Gastroesophageal sphincter (tissue), 4 donors: ENCODE measurements around the gene AGBL4. TPM values are rescaled to one million over a fixed set of nuclear protein-coding genes. Genes with fewer than 3 reads are reported as not detected.

Experiments used
- ATAC-seq: fragments of 150-250 bp; one replicate; pipeline ENCODE4 v1.9.1; 2016; ENCODE audit warnings: mild to moderate bottlenecking, moderate library complexity
- H3K27ac ChIP-seq, 4 donors: fragments of 200-600 bp; sonication (generic) in 3 of 4; 1 replicate in 3 of 4; 2 replicates in 1 of 4; pipeline ENCODE4 v1.5.1; 2016 to 2019
- H3K27me3 ChIP-seq: fragments of 200-600 bp; sonication (generic); one replicate; pipeline ENCODE4 v1.5.1; 2019
- H3K36me3 ChIP-seq, 2 donors: fragments of 200-600 bp; sonication (generic); one replicate each; pipeline ENCODE4 v1.5.1; 2019; ENCODE audit warnings: control low read depth in 1 of 2
- H3K4me1 ChIP-seq, 3 donors: fragments of 200-600 bp; sonication (generic); 1 replicate in 2 of 3; 2 replicates in 1 of 3; pipeline ENCODE4 v1.5.1; 2016 to 2019; ENCODE audit warnings: control low read depth in 2 of 3
- H3K4me3 ChIP-seq, 2 donors: fragments of 200-600 bp; sonication (generic); one replicate each; pipeline ENCODE4 v1.5.1; 2019; ENCODE audit warnings: mild to moderate bottlenecking in 1 of 2, moderate library complexity in 1 of 2
- H3K9me3 ChIP-seq, 3 donors: fragments of 200-600 bp; sonication (generic); one replicate each; pipeline ENCODE4 v1.5.1; 2017 to 2019; ENCODE audit warnings: control low read depth in 2 of 3
- EP300 ChIP-seq: sonication (generic); formaldehyde crosslinking; IDR thresholded peaks from one replicate; pipeline ENCODE4 v1.6.1; 2017; ENCODE audit warnings: antibody characterized with exemption, mild to moderate bottlenecking
- POLR2A ChIP-seq, 2 donors: fragments of 450-650 bp; IDR thresholded peaks; one replicate each; pipeline ENCODE4 v1.6.1; 2017; ENCODE audit warnings: antibody characterized with exemption in 2 of 2, mild to moderate bottlenecking in 2 of 2, moderate library complexity in 1 of 2
- POLR2AphosphoS5 ChIP-seq: sonication (generic); formaldehyde crosslinking; IDR thresholded peaks from one replicate; pipeline ENCODE4 v1.6.1; 2017; ENCODE audit warnings: antibody characterized with exemption
- WGBS, 2 donors: methylation state at CpG; one replicate each; pipeline ENCODE4 v1.1.5; 2018; ENCODE audit warnings: low coverage in 1 of 2; 5-methylcytosine and 5-hydroxymethylcytosine counted together
- total RNA-seq, 4 donors: library from RNA; depleted of rRNA; stranded (reverse); fragments of >200 nt; gene quantifications; one replicate each; pipeline ENCODE4 v1.1.0, GENCODE V29; 2016
- TF ChIP-seq, protein P1 (sequence below), 4 experiments: fragments of 200-600 bp in 2 of 4; fragments of 450-650 bp in 2 of 4; sonication (generic) in 1 of 4; IDR thresholded peaks; one replicate each; pipeline ENCODE4 v1.5.1; 2017 to 2019; ENCODE audit warnings: antibody characterized with exemption in 4 of 4, mild to moderate bottlenecking in 2 of 4, moderate library complexity in 2 of 4

Gene AGBL4
- total RNA-seq, 4 donors from 2014 or later = 1.6 TPM; not detected in 3

DNA sequence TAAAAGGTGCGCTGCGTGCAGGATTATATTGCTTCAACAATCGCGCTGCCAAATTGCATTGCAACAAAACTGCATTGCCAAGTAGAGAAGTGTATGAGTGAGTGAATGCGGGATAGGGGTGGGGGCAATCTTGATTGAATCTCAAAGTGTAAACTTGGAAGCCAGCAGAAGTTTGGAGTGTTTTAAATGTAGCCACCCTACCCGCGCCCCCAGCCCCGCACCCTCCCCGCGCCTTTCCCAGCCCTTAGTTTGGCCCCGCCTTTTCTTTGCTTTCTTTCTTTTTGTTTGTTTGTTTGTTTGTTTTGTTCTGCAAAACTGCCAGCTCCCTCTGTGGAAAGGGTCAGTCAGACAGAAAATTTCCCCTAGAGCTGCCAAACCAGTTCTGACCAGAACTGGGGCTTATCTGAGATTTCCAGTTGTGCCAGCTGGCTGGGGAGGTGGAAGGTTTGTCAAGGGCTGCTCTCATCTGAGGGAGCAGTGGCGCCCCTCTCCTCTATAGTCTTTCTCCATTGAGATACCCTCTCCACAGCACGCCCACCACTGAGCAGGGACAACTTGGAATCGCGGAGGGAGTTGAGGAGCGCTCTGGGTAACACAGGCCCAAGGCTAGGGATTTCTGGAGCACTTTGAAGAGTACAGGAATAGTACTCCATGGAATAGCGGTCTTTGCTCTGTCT lies 1246.4 kb downstream of the AGBL4 start:
- H3K4me3 ChIP-seq = peak overlapping the region; percentile 87 to 95
- H3K4me1 ChIP-seq = peaks cover 0 to 47% (median 7%) of the 10 kb centered on the region in 3 donors
- no peaks in the 10 kb centered on the region for H3K27me3 ChIP-seq
- H3K9me3 ChIP-seq = no peaks in the 10 kb centered on the region
- no peaks in the 10 kb centered on the region for H3K36me3 ChIP-seq
- TF ChIP-seq POLR2AphosphoS5 = no peak
- H3K27ac ChIP-seq = peak overlapping the region in 2 of 4 donors; percentile 87 to 89
- WGBS, 2 donors = 1 to 2% methylated on average over 9 to 11 of the region's 17 CpGs
- ATAC-seq = no peak

DNA sequence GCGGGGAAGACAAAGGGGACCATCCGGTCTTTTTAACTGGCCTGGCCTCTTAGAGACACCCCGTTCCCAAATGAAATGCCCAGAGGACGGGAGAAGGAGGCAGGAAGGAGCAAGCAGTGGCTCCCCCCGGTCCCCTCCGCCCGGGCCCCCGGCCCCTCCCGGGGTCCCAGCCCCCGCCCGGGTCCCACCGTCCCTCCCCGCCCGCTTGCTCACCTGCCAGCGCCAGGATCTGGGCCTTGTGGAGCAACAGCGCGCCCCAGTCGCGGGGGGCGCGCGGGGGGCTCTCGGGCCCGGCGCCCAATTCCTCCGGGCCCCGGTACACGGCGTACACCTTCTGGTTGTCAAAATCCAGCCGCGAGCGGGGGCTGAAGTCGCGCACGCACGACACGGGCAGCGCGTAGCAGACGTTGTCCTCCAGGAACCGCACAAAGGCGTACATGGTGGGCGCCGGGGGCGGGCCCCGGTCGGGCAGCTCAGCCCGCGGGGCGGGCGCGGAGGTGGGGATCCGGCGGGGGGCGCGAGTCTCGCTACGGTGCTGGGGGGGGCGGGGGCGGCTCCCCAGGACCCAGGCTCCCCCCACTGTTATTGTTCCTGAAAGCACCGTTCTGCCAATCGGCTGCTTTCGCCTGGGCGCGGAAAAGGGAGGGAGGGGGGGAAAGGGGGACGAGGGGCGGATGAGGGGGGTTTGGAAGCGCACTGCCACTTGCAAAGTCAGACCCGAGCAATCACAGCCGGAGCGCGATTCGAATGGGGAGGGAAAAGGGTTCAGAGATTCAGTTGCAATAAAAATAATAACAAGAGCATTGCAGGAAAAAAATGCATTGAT lies 1247.1 kb downstream of the AGBL4 start, which contains the start of gene BEND5:
Gene BEND5 (minus strand): TSS at position 499 of the 826 bp plus-strand sequence. CDS start 60 bp downstream, at position 439.
- peak within 1 kb of the TSS; percentile 87 to 95 for H3K4me3 ChIP-seq
- WGBS, 2 donors = 0% methylated on average over 7 to 12 of the region's 73 CpGs
- H3K27ac ChIP-seq = peak within 1 kb of the TSS; percentile 76 to 89 (median 85)
- H3K36me3 ChIP-seq = no peaks in the 10 kb centered on the region
- TF ChIP-seq POLR2AphosphoS5 (no peak), EP300 (no peak), POLR2A (IDR thresholded peaks at IDR 0.05) (no peak)
- TF ChIP-seq, protein P1, sequence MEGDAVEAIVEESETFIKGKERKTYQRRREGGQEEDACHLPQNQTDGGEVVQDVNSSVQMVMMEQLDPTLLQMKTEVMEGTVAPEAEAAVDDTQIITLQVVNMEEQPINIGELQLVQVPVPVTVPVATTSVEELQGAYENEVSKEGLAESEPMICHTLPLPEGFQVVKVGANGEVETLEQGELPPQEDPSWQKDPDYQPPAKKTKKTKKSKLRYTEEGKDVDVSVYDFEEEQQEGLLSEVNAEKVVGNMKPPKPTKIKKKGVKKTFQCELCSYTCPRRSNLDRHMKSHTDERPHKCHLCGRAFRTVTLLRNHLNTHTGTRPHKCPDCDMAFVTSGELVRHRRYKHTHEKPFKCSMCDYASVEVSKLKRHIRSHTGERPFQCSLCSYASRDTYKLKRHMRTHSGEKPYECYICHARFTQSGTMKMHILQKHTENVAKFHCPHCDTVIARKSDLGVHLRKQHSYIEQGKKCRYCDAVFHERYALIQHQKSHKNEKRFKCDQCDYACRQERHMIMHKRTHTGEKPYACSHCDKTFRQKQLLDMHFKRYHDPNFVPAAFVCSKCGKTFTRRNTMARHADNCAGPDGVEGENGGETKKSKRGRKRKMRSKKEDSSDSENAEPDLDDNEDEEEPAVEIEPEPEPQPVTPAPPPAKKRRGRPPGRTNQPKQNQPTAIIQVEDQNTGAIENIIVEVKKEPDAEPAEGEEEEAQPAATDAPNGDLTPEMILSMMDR (IDR thresholded peaks at IDR 0.05) = no peak
- peaks cover 0 to 55% (median 9%) of the 10 kb centered on the region in 3 donors for H3K4me1 ChIP-seq
- H3K9me3 ChIP-seq = no peaks in the 10 kb centered on the region
- ATAC-seq = peak; percentile 73
- H3K27me3 ChIP-seq = no peaks in the 10 kb centered on the region

DNA sequence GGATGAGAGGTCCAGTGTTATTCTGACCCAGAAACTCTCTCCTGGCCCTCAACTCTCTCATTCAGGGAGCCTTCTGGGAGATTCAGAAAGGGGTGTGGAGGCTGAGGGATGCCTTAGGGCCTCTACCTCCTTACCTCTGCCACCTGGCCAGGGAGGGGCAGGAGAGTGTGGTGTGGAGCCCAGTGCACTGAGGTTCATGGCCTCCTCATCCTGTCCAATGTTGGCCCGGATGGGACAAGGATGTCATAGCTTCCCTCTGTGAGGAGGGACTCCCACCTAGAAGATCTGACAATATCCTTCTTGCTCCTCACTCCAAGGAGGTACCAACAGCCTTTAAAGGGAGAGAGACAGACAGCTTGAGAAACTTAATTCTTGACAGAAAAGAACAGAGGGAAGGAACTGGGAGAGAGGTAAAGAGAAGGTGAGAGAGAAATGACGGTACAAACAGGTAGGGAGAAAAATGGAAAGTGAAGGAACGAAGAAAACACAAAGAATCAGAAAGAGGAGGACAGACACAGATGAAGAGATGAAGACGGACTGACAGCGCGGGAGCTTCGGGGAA lies 1247.8 kb downstream of the AGBL4 start:
- Histone ChIP-seq H3K36me3 (no peaks in the 10 kb centered on the region), H3K27ac (peak overlapping the region; percentile 76 to 89 (median 85)), H3K4me1 (peaks cover 0 to 62% (median 11%) of the 10 kb centered on the region in 3 donors), H3K4me3 (peak overlapping the region; percentile 87 to 95), H3K9me3 (no peaks in the 10 kb centered on the region), H3K27me3 (no peaks in the 10 kb centered on the region)
- TF ChIP-seq, protein P1 (IDR thresholded peaks at IDR 0.05) = no peak
- TF ChIP-seq POLR2AphosphoS5 (no peak), EP300 (no peak), POLR2A (IDR thresholded peaks at IDR 0.05) (no peak)
- no peak for ATAC-seq
- 0 to 1% methylated on average over 2 to 6 of the region's 7 CpGs for WGBS, 2 donors

DNA sequence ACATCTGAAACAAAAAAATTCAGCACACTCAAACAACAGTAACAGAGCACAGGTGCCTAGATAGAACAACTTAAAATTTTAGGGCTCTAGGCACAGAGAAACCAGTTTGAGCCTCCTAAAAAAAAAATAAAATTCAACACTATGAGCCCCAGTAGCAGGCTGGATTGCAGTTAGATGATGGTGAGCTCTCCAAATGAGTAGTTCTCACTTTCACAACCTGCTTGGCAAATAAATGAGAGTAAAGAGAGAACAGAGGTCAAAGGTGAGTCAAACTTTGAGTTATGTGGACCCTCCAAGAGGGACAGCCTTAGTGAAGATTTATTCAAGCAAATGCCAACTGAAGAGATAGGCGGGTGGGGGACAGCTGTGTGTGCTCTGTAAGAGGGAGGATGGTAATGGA lies 1250.6 kb downstream of the AGBL4 start:
- no peak for TF ChIP-seq EP300
- no peak for TF ChIP-seq POLR2AphosphoS5
- no peak for TF ChIP-seq POLR2A (IDR thresholded peaks at IDR 0.05)
- TF ChIP-seq, protein P1 (IDR thresholded peaks at IDR 0.05) = no peak
- no peaks in the 10 kb centered on the region for H3K36me3 ChIP-seq
- no peaks in the 10 kb centered on the region for H3K27me3 ChIP-seq
- peaks cover 0 to 74% (median 11%) of the 10 kb centered on the region in 3 donors for H3K4me1 ChIP-seq
- no peaks in the 10 kb centered on the region for H3K9me3 ChIP-seq
- WGBS, 2 donors = 86 to 89% methylated on average over 1 of the region's 1 CpG
- no peak overlapping the region for H3K4me3 ChIP-seq
- ATAC-seq = no peak
- H3K27ac ChIP-seq = peak overlapping the region in 1 of 4 donors; percentile 24

DNA sequence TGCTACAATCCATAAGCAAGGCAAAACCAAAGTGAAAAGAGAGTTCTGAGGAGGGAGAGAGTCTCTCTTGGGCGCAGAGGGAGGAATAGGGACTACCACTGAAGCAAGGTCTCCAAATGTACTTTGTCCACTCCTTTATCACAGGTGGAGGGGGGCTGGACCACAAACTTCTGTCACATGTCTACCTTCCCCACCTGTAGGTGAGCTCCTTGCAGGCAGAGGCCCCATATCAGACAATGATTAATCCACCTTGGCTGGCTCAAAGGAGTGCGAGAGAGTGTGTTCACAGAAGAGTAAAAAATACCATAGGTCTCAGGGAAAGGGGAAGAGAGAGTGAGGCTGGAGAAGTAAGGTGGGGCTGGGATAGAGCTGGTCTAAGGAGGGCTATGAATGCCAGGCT lies 1251.5 kb downstream of the AGBL4 start:
- no peak overlapping the region for H3K27ac ChIP-seq
- no peak overlapping the region for H3K4me3 ChIP-seq
- TF ChIP-seq EP300 (no peak), POLR2A (IDR thresholded peaks at IDR 0.05) (no peak), POLR2AphosphoS5 (no peak)
- TF ChIP-seq, protein P1 (IDR thresholded peaks at IDR 0.05) = no peak
- peaks cover 0 to 74% (median 11%) of the 10 kb centered on the region in 3 donors for H3K4me1 ChIP-seq
- no peaks in the 10 kb centered on the region for H3K27me3 ChIP-seq
- H3K9me3 ChIP-seq = no peaks in the 10 kb centered on the region
- H3K36me3 ChIP-seq = peaks cover 0 to 2% of the 10 kb centered on the region in 2 donors
- WGBS, 2 donors = 83 to 86% methylated on average over 2 of the region's 2 CpGs
- no peak for ATAC-seq
